Eye (tissue), 1 donor: ENCODE measurements around the gene MAD1L1.

ENCODE experiments used
- DNase-seq: peaks from one replicate; pipeline ENCODE4 v3.0.0-alpha.2; 2015

The MAD1L1 gene

DNA sequence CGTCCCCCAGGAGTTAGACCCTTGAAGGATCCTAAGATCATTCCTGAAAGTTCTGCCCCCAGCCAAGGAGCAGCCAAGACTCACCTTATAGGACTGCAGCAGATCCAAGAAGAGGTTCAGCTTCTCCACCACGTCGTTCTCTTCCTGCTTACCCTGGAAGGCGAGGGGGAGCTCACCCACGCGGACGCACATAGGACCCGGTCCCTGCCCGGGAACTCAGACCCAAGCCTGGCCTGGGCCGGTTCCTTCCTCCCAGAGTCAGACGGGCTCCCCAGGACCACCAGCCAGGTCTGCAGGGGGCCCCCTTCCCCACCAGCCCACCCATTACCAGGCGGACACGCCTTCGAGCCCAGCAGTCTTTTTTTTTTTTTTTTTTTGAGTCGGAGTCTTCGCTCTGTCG lies 24.9 kb upstream of the MAD1L1 start:
- no peak for DNase-seq

DNA sequence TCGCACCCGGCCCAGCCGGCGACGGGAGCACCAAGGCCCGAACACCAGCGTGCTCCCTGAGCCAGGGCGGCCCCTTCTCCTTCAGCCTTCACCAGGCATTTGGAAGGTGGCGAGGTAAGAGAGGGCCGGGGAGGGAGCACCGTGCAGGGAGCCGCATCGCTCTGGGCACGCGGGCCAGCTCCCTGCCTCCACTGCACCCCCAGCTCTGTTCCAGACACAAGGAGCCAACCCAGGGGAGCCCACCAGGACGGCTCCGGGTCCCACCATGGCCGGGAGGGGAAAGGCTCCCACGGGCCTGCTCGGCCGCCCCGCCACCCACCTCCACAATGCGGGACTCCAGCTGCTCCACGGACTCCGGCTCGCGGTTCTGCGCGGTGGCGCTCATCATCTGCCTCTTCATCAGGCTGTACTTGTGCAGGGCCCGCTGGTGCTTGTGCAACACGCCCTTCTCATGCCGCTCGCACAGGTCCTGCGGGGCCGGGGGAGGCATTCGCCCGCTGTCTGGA lies 24.4 kb upstream of the MAD1L1 start:
- DNase-seq, result no peak

DNA sequence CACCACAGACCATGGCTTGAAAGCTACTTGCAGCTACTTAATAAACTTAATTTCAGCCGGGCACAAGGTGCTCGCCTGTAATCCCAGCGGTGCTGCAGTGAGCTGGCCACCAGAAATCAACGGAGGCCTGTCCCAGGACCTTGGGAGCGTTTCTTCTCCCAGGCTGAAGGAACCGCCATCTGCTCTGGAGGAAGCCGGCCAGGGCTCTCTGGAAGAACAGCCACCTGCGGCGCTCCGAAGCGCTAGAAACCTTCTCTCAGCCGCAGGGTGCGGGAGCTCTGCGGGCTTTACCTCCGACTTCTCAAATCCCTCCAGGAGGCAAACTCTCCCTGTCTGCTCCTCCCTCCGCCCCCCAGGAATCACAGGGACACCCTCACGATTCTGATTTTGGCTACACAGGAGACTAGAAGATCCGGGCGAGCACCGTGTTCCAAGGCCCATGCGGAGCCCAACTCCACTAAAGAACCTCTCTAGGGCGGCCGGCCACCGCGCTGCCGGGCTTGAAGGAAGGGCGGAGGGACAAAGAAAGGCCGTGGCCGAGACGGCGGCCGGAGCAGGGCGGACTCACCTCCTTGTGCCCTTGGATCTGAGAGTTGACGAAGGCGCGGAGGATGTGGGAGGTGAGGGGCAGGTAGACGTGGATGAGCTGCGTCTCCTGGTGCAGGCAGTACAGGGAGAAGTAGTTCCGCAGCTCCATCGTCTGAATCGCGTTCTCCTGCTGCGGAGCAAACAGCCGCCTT lies 23.7 kb upstream of the MAD1L1 start:
- DNase-seq, result no peak

DNA sequence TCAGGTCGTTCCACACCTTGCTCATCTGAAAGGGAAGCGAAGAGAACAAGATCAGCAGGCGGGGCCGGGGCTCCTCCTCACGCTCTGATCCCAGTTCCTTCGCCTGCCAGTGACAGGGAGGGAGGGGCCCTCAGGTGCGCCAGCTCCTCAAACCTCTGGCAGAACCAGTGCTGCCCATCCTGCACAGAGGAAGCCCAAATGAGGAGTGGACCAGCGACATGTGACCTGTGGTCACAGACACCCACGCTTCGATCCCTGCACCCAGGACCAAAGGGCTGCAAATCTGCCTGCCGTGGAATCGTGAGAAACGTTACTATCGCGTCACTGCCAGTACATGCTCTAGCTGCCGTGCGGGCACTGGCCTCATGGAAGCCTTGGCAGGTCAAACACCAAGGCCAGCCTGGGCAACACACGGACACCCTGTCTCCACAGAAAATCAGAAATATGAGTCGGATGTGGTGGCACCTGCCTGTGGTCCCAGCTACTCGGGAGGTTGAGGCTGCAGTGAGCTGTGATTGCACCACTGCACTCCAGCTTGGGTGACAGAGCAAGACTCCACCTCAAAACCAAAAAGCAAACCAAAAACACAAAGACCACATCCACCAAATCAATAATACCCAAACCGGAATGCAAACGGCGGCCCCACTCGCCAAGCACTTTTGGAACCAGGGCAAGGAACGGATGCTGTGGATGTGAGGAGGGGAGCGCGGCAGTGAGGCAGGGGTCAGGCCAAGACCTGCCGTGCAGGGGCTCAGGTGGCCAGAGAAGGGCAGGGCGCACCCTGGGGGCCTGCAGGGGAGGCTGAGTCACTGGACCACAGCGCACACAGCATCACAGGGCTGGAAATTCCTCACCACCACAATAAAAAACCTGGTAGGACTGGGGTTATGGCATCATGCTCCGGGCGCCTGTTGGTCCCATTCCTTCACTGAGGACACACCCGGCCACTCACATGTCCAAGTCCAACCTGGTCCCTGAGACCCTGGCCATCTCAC lies 22.7 kb upstream of the MAD1L1 start:
- no peak for DNase-seq

DNA sequence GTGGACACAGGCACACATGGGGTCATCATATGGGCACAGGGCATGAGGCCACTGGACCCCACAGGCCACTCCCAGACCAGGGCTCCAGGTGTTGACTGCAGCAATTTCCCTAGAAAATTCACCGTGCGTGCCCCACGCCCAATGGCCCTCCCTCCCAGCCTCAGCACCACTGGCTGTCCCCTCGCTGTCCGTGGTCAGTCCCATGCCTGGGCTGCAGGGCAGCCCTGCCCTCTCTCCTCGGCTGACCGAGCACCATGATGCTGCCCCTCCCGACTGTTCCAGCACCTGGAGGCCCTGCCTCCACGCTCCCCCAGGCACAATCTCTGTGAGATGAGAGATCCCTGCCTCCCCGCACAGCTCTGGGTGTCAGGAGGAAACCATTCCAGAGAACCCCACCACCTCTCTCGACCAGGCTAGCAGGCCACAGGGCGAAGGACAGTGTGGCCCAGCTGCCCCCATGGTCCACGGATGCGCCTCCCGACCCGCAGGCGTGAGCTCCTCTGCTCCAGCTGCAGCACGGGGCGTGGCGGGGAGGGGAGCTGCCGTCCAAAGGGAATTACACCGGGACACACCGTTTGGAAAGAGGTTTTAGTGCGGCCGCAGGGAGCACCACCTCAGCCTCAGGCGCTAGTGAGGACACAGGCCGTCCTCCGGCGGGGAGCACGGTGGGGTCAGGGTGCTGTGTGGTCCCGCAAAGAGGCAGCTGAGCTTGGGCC lies 21.8 kb upstream of the MAD1L1 start:
- DNase-seq, result no peak

DNA sequence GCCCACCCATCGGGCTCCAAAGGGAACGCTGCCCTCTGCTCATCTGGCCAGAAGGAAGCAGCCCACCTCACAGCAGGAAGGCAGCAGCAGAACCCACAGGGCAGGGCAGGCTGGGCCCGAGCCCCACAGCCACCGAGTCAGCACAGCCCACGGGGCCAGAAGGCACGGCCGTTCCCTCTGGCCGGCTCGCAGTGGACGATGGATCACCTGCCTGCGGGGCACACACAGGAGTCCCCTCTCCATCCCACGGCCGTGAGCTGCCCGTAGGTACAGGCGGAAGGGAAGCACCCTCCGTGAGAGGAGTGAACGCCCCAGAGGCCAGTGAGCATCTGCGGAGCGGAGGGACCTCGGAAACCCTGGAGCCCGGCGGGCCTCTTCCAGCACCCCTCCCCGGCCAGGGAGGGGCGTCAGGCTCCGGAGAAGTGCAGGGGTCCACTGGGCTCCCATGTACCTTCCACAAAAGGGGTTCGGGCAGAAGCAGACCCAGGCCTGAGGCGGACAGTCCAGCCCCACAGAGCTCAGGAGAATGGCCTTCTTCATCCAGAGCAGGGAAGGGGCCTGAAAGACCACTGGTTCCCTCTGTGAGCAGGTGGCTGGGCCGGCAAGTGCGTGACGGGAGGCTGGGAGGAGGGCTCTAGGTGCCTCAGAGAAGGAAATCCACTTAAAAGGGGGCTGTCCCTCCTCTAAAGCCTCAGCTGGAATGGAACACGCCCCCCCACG lies 20.9 kb upstream of the MAD1L1 start:
- no peak for DNase-seq

DNA sequence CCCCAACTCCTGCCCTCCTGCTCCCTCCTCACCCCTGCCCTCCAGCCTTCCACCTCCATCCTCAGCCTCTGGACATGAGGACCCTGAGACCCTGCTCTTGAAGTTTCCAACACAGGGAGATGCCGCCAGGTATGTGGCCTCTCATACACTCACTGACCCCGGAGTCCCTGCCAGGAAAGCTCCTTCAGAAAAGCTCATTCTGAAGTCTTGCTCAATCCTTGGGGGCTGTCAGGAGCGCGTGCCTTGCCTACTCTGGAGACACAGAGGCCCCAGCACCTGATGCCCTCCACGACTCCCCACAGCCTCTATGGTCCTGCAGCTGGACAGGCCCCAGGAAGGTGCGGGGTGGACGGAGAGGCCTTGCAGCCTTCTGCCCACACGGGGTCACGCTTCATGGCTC lies 20.3 kb upstream of the MAD1L1 start:
- no peak for DNase-seq

DNA sequence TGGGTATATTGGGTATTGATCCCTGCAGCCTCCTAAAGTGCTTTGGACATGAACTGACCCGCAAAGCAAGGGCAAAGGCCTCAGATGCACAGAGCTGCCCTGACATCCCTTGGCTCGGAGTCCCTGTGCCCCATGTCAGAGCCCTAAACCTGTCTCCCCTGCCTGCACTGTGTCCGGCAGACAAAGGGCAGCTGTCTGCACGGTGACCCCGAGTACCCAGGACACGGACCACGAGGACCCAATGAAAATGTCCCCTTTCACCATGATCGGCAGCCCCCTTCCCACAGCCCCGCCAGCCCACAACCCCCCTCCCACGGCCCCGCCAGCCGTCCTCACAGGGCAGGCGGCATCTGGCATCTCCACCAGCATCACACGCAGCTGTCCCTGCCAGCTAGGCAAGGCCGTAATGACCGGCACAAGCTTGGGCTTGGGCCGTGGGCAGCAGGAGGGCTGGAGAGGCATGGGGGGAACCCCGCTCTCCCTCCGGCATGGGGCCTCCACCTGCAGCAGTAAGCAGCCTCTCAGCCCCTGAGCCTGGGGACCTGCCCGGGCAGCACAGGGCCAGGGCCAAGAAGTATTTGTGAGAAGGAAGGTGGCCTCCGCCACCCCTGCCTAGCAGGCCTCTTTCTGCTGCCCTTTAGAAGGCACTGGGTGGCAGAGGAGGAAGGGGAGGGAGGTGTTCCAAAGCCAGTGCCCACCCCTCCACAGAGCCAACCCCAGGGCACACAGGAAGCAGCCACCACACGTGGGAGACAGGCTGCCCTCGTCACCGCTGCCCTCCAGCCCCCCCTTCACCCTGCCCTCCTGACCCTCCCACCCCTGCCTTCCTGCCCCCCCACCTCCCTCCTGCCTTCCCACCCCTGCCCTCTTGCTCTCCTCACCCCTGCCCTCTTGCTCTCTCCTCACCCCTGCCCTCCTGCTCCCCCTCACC lies 19.4 kb upstream of the MAD1L1 start:
- no peak for DNase-seq

DNA sequence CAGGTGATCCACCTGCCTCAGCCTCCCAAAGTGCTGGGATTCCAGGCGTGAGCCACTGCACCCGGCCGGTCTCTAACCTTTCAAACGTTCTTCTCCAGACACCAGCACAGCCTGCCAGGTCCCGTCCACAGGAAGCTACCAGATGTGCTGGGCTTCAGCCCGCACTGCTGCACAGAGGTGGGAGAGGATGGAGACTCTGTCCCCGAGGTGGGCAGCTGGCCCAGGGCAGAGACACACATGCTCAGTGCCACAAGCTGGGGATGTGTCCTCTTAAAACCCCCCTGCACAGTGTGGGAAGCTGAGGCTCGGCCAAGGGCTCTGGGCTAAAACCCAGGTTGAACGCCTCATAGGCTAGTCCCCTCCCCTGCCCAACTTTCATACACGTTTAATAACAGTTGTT lies 18.6 kb upstream of the MAD1L1 start:
- no peak for DNase-seq

DNA sequence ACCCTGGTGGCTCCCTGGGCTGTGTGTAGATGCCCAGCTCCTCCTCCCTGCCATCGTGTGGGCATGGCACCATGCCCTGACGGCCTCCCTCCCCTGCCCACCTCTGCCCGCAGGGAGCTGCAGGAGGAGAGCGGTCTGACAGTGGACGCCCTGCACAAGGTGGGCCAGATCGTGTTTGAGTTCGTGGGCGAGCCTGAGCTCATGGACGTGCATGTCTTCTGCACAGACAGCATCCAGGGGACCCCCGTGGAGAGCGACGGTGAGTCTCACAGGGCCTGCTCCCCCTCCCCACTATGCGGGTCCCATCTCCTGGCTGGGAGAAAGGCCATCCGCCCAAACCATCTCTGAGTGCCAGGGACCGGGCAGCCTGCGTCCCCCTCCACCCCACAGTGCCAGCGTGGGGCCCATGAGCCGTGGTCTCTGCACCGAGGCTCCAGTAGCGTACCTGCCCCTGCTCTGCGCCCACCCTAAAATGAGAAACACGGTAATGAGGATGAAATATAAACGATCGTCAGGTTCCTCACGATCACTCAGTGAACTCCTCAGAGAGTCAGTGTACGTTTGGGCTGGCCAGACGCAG lies 17.1 kb upstream of the MAD1L1 start:
- no peak for DNase-seq

DNA sequence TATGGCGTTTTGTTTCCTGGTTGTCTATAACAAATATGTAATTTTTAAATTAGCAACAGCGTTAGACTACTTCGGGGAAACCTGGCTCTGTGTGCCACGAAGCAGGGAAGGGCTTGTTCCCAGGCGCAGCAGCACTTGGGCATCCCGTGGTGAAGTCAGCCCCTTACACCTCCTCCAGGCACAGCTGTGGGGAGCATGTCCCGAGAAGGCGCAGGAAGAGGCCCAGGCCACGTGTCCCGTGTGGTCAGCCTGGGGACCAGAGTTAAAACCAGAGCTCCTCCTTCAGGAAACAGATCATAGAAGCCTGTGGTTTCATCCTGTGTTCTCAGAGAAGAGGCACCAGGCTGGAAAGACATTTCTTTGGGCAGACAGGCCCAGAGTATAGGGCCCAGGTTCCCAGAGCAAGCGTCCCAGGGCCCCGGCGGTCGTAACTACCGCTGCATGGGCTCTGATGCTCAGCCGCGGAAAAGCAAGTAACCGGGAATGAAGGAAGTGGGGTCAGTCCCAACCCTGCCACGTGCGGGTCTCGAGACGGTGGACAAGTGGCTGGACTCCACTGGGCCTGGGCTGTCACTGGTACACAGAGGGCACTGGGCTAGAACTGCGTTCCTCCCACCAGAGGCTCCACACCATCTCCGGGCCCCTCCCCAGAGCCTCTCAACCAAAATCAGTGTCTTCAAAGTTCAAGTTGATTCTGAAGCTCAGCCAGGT lies 16.4 kb upstream of the MAD1L1 start:
- DNase-seq, result peak; percentile 42

DNA sequence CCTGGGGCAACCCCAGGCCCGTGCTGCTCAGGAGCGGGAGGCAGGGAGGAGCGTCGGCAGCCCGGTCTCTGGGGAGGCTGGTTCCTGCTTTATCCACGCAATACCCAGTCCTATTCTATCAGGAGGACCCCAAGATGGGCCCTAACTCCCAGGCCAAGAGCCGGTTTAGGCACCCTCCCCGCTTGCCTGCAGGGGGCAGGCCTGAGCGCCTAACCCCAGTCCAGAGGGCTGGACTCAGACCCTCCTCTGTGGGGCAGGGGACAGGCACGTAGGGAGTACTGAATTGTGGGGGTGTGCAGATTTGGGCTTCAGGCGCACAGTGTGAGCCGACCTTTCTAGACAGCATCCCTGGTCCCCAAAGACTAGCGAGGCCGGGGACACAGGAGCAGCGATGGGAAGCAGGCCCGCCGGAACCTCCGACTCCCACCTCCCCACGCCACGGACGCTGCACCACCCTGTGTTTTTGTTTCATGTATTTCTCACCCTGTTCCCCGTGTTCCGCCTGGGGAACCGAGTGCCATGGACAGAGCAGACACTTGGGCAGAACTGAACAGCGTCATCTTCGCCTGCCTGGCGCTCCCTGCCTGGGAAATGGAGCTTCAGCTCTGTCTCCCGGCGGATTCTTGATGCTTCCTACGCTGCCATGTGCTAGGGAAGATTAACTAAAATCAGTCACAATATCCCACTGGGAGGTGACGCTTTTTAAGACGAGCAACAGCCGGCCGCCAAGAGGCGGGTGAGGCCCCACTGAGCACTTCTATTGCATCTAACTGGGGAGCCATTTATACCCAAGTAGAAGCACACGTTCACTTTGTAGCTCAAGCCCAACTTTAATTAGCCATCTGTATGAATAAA lies 14.6 kb upstream of the MAD1L1 start:
- DNase-seq, result peak; percentile 59

DNA sequence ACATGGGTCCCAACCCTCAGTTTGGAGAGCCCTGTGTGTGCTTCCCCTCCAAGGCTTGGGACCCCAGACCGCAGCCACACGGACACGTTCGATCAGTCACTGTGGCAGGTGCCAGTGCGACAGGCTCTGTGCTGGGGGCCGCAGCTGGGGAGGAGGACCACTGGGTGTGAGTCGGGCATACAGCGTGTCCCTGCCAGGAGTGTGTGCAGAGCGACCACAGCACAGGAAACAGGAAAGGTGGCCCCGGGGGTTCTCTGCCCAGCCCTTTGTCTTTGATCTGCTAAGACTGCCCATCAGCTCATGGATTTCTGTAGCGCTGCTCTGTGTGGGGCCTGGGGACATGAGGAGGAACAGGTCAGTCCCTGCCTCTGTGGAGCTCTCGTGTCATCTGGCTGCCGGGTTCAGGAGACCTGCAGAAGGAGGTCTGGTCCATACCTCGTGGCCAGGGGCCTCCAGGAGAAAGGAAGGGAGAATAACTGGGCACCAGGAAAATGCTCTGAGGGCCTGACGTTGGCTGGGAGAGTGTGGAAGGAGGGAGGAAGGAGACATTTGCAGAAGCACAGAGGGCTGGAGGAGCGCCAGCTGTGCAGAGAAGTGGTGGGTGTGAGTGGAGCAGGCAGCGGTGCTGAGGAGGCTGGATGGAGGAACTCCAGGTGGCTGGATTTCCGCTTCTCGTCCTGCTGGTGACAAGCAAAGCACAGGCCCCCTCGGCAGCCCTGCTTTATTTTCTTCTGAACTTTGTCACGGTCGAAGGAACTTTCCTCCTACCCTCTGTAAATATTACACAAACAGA lies 13.3 kb upstream of the MAD1L1 start:
- no peak for DNase-seq

DNA sequence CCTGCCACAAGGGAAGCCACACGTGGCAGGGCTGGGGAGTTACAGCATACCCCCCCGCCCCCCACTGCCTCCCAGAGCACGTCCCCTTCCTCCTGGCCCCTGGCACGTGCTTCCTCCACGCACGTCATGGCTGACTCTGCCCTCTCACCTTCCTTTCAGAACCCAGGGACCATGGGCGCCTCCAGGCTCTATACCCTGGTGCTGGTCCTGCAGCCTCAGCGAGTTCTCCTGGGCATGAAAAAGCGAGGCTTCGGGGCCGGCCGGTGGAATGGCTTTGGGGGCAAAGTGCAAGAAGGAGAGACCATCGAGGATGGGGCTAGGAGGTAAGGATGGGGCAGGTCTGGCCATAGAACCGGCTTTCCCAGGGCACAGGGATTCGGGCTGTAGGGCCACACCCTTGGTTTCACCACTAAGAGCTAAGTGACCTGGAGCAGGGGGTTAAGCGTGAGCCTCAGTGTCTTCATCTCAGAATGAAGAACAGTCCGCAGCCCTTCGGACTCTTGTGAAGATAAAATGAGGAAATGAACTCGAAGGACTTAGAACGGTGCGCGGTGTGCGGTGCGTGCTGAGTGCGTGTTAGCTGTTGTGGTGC lies 11.8 kb upstream of the MAD1L1 start:
- DNase-seq, result no peak

DNA sequence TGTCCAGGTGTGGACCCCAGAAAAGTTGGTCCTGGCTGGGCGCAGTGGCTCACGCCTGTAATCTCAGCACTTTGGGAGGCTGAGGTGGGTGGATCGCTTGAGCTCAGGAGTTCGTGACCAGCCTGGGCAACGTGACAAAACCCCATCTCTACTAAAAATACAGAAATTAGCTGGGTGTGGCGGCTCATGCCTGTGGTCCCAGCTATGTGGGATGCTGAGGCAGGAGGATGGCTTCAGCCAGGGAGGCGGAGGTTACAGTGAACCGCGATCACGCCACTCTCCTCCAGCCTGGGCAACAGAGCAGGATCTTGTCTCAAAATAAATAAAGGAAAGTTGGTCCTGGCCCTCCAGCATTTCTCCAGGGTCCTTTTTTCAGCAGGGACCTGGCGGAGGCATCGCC lies 10.7 kb upstream of the MAD1L1 start:
- no peak for DNase-seq

DNA sequence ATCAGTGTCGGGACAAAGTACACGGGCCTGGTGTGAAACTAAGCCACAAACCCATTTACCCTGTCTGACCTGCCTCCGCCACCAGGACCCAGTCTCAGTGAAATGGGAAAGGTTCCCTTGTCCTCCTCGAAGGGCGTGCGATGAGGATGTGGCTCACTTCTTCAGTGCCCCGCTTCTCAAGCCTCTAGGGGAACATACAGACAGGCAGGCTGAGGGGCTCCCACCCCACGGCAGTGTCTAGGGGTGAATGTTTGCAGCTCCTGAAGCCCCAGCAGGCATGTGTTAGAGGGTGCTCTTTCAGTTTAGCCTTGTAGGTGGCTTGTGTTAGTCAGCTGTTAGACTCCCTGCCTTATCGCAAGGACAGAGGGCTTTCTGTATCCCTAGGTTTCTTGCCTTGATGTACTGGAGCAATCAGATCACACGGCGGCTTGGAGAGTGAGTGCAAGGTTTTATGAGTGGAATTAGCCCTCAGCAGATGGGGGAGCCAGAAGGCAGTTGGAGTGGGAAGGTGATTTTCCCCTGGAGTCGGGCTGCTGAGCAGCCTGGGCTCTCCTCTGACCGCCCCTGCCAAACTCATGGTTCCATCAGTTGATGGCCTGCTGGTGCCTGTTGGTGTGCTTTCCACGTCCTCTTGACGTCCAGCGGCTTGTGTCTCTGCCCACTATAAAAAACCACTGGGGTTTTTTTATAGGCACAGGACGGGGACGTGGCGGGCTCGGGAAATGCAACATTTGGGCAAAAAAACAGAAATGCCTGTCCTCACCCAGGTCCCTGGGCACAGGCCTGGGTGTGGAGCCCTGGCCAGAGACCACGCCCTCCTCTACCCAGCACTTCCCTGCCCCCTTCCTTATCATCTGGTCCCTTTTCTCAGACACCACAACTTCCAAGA lies 10.0 kb upstream of the MAD1L1 start:
- DNase-seq, result no peak
